Posterior cingulate gyrus (tissue), 11 donors: ENCODE data around the gene PLEKHA6.

Source experiments
- DNase-seq, 10 donors: peaks; one replicate each; pipeline versions ENCODE4 v3.0.0 to v3.0.0-alpha.2; 2020 to 2021; ENCODE audit warnings: mixed read lengths in 3 of 10
- intact Hi-C: fragments of 100-400 bp; cut with DNase I; formaldehyde crosslinking; loops from one replicate; pipeline ENCODE4 v1.15.1; 2023

The PLEKHA6 gene

DNA sequence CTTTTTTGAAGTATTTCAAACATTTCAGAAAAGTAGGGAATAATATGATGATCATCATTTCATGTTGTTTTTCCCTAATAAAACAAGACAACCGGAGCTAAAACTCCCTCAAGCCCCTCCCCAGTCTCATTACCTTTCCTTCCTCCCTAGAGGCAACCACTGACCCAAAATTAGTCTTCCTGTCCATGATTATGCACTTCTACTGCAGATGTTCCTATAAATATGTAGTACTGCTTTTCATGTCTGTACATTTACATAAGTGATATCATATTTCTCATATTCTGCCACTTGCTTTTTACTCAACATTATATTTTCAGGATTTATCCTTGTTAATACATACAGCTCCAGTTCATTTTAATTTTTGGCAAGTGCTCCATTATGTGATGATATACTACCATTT is 87.2 kb downstream of the PLEKHA6 start:
- intact Hi-C loops, result no loop called here
- no peak for DNase-seq

GRCh38 chr1:204271970-204272369 is 87.8 kb downstream of the PLEKHA6 start:
- DNase-seq, result peak in 1 of 10 donors; percentile 29
- intact Hi-C loops, result no loop called here

- peak in 3 of 10 donors; percentile 41 to 52 (median 43) for DNase-seq
- intact Hi-C loops, result no loop called here
These were observed 91.6 kb downstream of the PLEKHA6 start for GRCh38 chr1:204268101-204268500.

GRCh38 chr1:204267191-204267601 is 92.5 kb downstream of the PLEKHA6 start:
- intact Hi-C loops, result no loop called here
- peak in 8 of 10 donors; percentile 54 to 93 (median 76) for DNase-seq

DNA sequence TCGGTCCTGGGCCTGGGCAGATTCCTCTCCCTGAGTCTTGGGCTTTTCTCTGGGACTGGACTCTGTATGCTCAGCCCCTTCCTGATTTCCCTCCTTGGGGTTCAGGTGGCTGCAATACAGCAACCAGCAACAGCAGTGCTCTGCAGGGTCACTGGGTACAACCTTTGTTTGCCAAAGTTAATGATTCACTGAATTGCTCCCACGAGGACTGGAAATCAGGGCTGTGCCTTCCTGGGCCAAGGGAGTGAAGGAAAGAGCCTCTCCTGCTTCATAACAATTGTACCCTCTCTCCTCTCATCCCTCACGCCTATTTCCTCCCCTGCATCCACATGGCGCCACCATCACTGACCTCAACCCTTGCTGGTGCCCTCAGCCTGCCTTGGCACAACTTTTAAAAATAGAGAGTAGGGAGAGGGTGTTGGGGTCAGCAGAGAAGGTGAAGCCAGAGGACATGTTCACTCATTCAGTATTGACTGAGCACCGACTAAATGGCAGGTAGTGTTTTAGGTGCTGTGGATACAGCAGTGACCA is 93.2 kb downstream of the PLEKHA6 start:
- intact Hi-C loops, result no loop called here
- DNase-seq, result peak in 3 of 10 donors; percentile 5 to 25 (median 6)

DNA sequence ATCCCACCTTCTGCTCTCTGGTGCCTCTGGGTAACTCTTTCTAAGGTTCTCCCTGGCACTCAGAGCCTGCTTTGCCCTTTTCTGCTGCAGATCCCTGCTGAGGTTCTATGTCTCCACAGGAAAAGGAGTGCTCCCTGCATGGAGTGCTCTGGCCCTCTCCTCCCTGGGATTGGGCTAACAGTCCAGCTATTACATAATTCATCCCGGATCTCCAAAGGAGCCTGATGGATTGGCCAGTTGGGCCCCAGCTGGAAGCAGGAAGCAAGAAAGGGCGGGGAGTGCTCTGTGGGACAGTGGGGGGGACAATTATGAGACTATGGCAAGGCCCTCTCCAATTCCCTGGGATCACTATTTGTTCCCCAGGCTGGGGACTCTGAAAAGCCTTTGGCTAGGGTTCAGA is 94.1 kb downstream of the PLEKHA6 start:
- peak in 3 of 10 donors; percentile 54 to 73 (median 59) for DNase-seq
- intact Hi-C loops, result no loop called here

- peak in 2 of 10 donors; percentile 50 to 60 for DNase-seq
- intact Hi-C loops, result no loop called here
These were observed 94.9 kb downstream of the PLEKHA6 start for GRCh38 chr1:204264805-204265204.

DNA sequence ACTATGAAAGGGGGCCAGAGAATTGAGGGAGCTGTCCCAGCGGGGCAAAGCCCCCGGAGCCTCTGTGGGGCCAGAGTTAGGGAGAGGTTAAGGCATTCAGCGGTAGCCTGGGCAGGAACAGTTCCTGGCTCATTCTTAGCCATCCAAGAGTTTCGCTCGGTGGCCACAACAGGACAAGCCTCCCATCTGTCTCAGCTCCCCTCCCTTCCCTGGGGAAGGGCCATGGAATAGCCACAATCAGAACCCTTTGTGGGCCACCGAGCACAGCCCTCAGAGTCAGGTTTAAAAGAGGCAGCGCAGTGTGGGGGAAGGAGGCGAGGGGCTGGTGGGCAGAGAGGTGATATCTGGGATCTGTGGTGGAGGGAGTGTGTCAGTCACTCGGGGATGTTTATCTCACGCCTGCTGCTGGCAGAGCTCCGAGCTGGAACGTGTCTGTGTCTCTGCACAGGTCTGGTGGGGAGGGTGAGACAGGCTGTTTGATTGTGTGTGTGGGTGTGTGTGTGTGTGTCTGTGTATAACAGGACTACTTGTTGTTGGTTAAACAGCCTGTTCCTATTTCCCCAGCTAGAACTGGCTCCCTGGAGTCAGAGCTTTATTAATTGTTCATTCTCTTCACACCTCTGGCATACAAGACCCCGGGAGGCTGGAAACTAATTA is 96.3 kb downstream of the PLEKHA6 start:
- DNase-seq, result peak in 3 of 10 donors; percentile 69 to 84 (median 84)
- intact Hi-C loops, result loop anchor here (2.0 kb wide), 1 partner anchor 99 kb away; no protein-coding TSS in a partner anchor

DNA sequence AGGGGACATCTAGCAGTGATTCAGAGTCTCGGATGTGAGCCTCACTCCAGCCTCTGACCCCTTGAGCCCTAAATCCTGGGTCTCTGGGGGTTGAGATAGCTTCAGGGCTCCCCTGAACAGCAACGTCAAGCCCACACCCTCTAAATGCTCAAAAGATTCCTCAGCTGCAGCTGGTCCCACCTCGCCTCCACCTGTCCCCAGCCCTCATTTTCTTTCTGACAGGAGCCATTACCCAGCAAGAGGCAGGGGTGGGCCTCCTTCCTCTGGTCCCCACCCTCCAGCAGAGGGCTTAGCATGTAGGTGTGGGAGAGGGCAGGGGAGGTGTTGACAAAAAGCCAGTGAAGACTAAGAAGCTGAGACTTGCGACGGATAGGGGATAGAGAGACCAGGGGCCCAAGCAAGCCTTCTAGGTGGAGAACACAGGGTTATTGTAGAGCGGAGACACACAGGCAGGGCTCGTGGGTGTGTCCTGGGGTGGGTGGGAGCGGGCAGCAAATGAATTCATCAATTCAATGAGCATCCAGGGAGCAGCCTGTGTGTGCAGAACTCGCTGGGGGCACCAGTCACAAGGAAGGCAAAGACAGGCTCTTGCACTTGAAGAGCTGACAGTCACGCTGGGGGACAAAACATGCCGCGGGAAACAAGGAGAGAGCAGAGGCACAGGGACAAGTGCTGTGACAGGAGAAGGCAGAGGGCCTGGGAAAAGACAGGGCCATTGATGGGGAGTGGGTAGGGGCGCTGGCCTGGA is 97.0 kb downstream of the PLEKHA6 start:
- DNase-seq, result peak in 4 of 10 donors; percentile 27 to 78 (median 45)
- intact Hi-C loops, result loop anchor here (2.0 kb wide), 1 partner anchor 100 kb away; no protein-coding TSS in a partner anchor

DNA sequence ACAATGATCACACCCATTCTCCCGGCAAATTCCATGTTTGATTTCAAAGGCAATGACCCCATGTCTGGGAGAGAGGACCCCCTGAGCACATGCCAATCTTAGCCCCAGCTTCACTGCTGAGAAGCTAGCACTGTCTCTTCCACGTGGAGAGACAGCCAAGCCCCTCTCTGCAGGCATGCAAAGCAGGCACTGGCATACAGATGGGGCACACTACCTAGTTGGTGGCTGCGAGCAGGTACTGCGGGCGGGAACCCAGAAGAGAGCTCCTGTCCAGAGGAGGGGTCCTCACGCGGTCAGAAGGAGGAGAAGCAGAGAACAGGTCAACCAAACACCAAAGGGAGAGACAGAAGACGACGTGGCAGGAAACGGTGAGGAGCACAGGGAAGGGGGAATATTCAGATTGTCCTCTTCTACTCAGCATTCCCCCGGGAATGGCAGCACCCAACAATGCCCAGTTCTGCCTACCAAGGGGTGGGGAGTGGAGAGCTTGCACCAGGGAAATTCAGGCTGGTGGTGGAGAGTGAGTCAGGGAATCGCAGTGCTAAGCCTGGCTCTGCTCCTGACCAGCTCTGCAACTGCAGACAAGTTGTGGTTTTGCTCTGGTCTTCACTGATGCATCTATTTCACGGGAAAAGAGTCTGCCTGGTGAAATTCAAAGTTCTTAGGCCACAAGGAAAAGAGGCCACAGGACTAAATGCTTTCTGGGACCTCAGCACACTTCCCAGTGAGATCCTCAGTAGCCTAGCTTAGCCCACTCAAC is 97.8 kb downstream of the PLEKHA6 start:
- DNase-seq, result peak in 3 of 10 donors; percentile 65 to 87 (median 71)
- intact Hi-C loops, result loop anchor here (2.0 kb wide), 1 partner anchor 101 kb away; no protein-coding TSS in a partner anchor

- intact Hi-C loops, result no loop called here
These were observed 98.5 kb downstream of the PLEKHA6 start for GRCh38 chr1:204261266-204261665.

DNA sequence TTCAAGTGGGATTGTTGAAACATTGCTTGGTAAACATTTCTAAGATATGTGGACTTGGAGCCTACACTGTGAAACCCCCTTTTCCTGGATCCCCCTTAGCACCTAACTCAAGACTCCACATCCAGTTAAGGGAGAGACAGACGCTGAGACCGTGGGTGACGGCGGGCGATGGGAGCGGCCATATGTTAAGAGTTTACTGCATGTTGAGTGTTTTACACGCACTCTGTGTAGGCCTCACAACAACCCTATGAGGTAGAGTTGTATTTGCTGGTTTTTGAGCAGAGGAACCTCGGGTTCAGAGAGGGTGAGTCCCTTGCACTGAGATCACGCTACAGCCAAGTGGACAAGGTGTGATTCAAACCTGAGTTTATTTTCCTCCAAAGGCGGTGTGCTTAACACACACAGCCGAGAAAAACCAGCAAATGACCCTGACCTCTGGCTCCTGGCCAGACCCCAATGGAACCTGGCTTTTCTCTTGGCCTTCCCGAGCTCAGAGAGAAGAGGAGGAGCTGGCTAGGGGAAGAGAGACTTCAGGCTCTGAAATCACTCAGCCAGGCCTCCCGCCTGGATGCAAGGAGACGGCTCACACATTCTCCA is 99.0 kb downstream of the PLEKHA6 start:
- DNase-seq, result peak in 1 of 10 donors; percentile 44
- intact Hi-C loops, result no loop called here

More at GRCh38 chr1:204261266-204261665, 98.5 kb downstream of the PLEKHA6 start:
- peak in 3 of 10 donors; percentile 32 to 71 (median 43) for DNase-seq

DNA sequence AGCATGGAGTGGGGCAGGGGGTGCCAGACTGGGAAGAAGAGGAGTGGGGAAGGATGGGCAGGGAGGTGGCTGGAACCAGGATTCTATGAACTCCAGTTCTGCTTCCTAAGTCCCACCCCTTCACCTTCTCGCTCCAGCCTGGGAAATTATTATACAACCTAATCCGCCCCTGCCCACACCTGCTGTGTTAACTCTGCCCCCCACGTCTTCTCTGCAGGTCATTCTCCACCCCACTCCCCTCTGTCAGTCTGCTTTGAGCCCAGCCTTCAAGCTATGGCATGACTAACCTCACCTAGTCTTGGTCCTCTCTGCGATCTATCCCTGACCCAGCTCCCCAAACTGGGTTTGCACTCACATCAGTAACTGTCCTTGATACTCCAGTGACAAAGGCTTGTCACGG is 99.9 kb downstream of the PLEKHA6 start:
- DNase-seq, result no peak
- intact Hi-C loops, result no loop called here

DNA sequence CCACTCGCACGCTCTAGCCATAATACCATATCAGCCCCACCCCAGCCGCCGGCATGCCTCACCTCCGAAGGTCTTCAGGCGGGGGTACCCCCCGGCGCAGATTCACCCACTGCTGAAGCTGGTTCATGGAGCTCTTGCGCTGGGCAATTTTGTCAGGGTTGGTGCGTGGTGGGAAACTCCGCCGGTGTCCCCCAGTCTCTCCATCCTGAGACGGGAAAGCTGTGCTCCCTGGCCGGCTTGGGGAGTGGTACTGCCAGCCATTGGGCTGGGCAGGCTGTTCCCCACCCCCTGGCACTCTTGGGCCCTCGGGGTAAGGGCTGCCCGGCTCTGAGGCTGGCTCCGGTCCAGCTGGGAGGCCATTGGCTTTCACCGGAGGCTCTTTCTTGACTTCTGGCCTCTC is 100.5 kb downstream of the PLEKHA6 start:
- intact Hi-C loops, result no loop called here
- peak in 1 of 10 donors; percentile 73 for DNase-seq

GRCh38 chr1:204258213-204259115 is 101.3 kb downstream of the PLEKHA6 start:
- peak in 9 of 10 donors; percentile 62 to 96 (median 75) for DNase-seq
- intact Hi-C loops, result loop anchor here (1.0 kb wide), 1 partner anchor 105 kb away; no protein-coding TSS in a partner anchor

DNA sequence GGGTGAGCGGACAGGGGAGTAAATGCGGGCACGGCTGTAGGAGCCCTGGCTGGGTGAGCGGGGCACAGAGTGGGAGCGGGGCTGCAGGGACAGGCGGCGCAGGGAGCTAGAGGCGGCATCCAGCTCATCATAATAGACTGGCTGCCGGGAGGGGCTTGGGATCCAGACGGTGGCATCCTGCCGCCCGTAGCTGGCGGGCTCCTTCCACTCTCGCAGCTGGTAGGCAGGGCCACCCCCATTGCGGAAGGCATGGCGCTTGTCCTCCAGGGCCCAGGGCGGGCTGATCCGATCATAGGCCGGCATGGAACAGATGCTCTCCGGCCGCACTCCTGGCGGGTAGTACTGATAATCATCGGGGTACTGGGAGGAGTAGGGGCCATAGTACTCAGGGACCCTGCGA is 102.3 kb downstream of the PLEKHA6 start:
- peak in 9 of 10 donors; percentile 40 to 92 (median 61) for DNase-seq
- intact Hi-C loops, result no loop called here

DNA sequence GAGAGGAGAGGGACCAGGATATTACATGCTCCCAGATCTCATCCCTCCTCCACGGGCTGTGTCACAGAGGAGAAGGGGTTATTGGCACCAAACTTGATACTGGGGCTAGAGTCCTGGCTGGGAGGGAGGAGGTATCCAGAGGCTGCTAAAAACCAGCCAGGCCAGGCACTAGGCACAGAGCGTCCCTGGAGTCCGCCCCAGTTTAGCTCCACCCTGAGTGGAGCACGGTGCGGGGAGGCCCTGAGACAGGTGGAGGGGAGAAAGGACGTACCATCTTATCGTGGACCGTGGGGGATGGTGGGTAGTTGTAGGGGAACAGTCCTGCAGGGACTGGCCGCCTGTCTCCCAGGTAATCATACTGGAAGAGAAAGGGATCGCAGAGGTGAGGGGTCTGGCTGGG is 103.2 kb downstream of the PLEKHA6 start:
- DNase-seq, result peak in 2 of 10 donors; percentile 53 to 70
- intact Hi-C loops, result no loop called here

DNA sequence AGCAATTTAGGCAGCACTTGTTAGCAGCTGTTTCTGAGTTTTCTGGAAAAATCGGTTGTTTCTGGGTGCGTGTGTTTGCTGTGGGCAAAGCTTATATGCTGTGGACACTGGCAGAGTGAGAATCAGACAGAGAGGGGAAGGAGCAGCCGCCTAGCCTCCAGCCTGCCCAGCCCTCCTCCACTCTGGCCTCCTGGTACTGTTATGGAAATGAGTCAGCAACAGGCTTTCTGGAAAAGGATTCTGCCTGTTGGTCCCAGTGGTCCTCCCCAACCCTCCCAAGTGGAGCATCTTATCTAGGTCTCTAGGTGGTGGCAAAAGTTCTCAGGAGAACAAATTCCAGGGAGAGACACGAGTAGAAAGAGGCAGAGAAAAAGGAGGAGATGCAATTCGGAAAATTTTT is 103.8 kb downstream of the PLEKHA6 start:
- peak in 2 of 10 donors; percentile 41 to 71 for DNase-seq
- intact Hi-C loops, result no loop called here

DNA sequence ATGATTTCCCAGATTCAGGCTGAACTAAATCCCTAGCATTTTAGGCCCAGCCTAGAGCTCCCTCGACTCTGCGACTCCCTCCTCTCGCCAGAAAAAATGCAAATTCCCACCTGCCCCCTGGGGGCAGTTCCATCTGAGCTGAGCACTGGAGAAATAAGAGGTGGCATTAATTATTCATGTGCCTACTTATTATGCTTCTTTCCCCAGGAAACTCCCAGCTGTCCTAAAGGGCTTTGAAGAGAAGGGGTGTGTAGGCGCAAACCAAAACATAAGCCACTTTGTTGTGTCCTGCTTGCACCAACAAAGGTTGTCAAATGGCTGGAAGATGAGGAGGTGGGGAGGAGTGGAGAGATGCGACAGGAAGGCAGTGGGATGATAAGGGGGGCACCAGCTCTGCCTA is 104.5 kb downstream of the PLEKHA6 start:
- peak in 1 of 10 donors; percentile 34 for DNase-seq
- intact Hi-C loops, result no loop called here
